ENCODE measurements around the gene PCIF1. TPM values are rescaled to one million over a fixed set of nuclear protein-coding genes. Genes with fewer than 3 reads are reported as not detected.

Gene PCIF1
- total RNA-seq, 1 donor from 2014 or later = 13.0 TPM

DNA sequence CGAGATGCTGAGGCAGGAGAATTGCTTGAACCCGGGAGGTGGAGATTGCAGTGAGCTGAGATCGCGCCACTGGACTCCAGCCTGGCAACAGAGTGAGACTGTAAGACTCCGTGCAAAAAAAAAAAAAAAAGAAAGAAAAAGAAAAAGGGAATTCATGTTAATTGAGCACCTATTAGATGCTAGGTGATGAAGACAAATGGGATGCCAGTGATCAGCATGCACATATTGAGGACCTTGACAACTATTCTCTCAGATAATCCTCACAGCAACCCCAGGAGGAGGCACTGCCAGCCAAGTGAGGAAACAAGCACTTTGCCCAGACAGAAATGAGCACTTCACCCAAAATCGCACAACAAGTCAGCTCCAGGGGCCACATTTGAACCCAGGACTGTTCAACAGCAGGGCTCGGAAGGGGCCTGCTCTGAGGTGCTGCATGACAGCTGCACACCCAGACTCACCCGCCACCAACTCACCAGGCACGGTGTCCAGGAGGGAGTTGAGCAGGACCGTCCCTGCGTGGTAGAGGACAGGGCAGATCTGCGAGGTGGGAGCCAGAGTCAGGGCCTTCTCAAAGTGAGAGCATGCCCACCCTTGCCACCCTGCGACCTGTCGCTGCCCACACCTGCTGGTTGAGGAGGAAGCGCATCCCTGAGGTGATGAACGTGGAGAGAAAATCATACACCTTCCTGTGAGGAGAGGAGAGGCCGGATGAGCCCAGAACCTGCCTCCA, 27.1 kb upstream of the PCIF1 start:
- Histone ChIP-seq H2AFZ (ENCODE audit: low read depth, low read length) (no peak overlapping the region), H3K27me3 (ENCODE audit: insufficient read depth, low read length) (no peaks in the 10 kb centered on the region), H3K4me2 (ENCODE audit: low read length) (no peak overlapping the region), H3K27ac (ENCODE audit: low read depth, low read length) (no peak overlapping the region), H3K4me1 (ENCODE audit: insufficient read depth, low read length) (peaks cover 26% of the 10 kb centered on the region), H3K9ac (ENCODE audit: low read length) (no peak overlapping the region), H3K4me3 (ENCODE audit: insufficient read depth, low read depth, low read length) (no peak overlapping the region), H3K9me3 (ENCODE audit: insufficient read depth, low read depth, low read length) (no peaks in the 10 kb centered on the region), H3K79me2 (ENCODE audit: insufficient read depth, low read length) (peaks cover 2% of the 10 kb centered on the region), H3K36me3 (ENCODE audit: insufficient read depth, low read length) (peaks cover 2% of the 10 kb centered on the region), H4K20me1 (ENCODE audit: insufficient read depth, low read length) (peaks cover 3% of the 10 kb centered on the region)
- DNase-seq (ENCODE audit: low read depth) = no peak
- H3K9me3 Mint-ChIP-seq (ENCODE audit: unreplicated experiment) = peaks cover 10% of the 10 kb centered on the region
- H3K4me3 Mint-ChIP-seq (ENCODE audit: unreplicated experiment) = no peak overlapping the region
- no peak overlapping the region for H3K27ac Mint-ChIP-seq (ENCODE audit: unreplicated experiment)
- H3K36me3 Mint-ChIP-seq (ENCODE audit: low read depth, unreplicated experiment) = peaks cover 34% of the 10 kb centered on the region
- TF ChIP-seq, protein P1, sequence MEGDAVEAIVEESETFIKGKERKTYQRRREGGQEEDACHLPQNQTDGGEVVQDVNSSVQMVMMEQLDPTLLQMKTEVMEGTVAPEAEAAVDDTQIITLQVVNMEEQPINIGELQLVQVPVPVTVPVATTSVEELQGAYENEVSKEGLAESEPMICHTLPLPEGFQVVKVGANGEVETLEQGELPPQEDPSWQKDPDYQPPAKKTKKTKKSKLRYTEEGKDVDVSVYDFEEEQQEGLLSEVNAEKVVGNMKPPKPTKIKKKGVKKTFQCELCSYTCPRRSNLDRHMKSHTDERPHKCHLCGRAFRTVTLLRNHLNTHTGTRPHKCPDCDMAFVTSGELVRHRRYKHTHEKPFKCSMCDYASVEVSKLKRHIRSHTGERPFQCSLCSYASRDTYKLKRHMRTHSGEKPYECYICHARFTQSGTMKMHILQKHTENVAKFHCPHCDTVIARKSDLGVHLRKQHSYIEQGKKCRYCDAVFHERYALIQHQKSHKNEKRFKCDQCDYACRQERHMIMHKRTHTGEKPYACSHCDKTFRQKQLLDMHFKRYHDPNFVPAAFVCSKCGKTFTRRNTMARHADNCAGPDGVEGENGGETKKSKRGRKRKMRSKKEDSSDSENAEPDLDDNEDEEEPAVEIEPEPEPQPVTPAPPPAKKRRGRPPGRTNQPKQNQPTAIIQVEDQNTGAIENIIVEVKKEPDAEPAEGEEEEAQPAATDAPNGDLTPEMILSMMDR (IDR thresholded peaks at IDR 0.05; ENCODE audit: insufficient read depth, low read depth, low read length) = no peak
- TF ChIP-seq EZH2 (IDR thresholded peaks at IDR 0.05; ENCODE audit: insufficient read depth, low read length) = no peak
- peaks cover 12% of the 10 kb centered on the region for H3K4me1 Mint-ChIP-seq (ENCODE audit: low read depth, unreplicated experiment)
- no peaks in the 10 kb centered on the region for H3K27me3 Mint-ChIP-seq (ENCODE audit: low read depth, unreplicated experiment)
- FAIRE-seq = no peak

DNA sequence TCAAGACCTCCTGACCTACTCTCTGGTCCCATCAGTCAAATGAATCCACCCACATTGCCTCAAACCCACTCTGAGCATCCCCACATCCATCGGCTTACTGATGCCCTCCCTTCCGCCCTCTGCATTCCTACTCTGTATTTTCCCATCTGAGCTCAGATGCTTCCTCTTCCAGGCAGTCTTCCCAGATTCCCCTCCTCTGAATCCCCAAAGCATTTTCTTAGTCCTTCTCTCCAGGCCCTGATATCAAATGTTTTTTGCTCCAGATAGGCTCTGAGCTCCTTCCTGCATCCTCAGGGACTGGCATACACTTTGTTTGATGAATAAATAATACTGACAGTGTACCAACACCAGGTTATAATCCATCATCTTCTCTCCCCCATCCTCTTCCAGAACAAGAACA, 26.4 kb upstream of the PCIF1 start:
- no peak overlapping the region for H3K4me2 ChIP-seq (ENCODE audit: low read length)
- H2AFZ ChIP-seq (ENCODE audit: low read depth, low read length) = no peak overlapping the region
- H3K27me3 ChIP-seq (ENCODE audit: insufficient read depth, low read length) = no peaks in the 10 kb centered on the region
- FAIRE-seq (no peak), DNase-seq (ENCODE audit: low read depth) (no peak)
- peaks cover 28% of the 10 kb centered on the region for H3K4me1 ChIP-seq (ENCODE audit: insufficient read depth, low read length)
- H3K4me3 Mint-ChIP-seq (ENCODE audit: unreplicated experiment) = peak overlapping the region; percentile 64
- no peaks in the 10 kb centered on the region for H3K27me3 Mint-ChIP-seq (ENCODE audit: low read depth, unreplicated experiment)
- H3K36me3 Mint-ChIP-seq (ENCODE audit: low read depth, unreplicated experiment) = peaks cover 33% of the 10 kb centered on the region
- H3K4me1 Mint-ChIP-seq (ENCODE audit: low read depth, unreplicated experiment) = peaks cover 14% of the 10 kb centered on the region
- H3K27ac Mint-ChIP-seq (ENCODE audit: unreplicated experiment) = peak overlapping the region; percentile 66
- peaks cover 10% of the 10 kb centered on the region for H3K9me3 Mint-ChIP-seq (ENCODE audit: unreplicated experiment)
- H3K4me3 ChIP-seq (ENCODE audit: insufficient read depth, low read depth, low read length) = no peak overlapping the region
- H4K20me1 ChIP-seq (ENCODE audit: insufficient read depth, low read length) = peaks cover 3% of the 10 kb centered on the region
- peaks cover 2% of the 10 kb centered on the region for H3K79me2 ChIP-seq (ENCODE audit: insufficient read depth, low read length)
- no peak overlapping the region for H3K9ac ChIP-seq (ENCODE audit: low read length)
- H3K9me3 ChIP-seq (ENCODE audit: insufficient read depth, low read depth, low read length) = no peaks in the 10 kb centered on the region
- peaks cover 2% of the 10 kb centered on the region for H3K36me3 ChIP-seq (ENCODE audit: insufficient read depth, low read length)
- no peak overlapping the region for H3K27ac ChIP-seq (ENCODE audit: low read depth, low read length)
- TF ChIP-seq, protein P1 (IDR thresholded peaks at IDR 0.05; ENCODE audit: insufficient read depth, low read depth, low read length) = no peak
- TF ChIP-seq EZH2 (IDR thresholded peaks at IDR 0.05; ENCODE audit: insufficient read depth, low read length) = no peak

DNA sequence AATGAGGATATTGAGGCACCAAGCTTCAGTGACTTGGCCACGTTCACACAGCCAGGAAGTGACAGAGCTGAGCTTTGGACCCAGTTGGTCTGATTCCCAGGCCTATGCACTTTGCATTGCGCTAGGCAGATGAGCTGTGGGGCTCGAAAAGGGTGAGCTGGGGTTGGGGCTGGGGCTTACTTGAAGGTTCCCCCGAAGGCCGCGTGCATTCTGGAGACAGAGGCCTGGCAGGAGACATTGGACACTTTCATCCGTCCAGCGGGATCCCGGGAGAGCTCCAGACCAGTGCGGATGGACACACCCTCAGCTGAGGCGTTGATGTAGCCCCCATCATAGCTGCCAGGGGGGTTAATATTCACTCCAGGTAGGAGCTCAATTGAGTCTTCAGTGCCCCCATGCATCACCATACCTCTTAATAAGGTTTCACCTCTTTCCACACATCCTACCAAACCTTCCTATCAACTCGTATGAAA, 25.1 kb upstream of the PCIF1 start:
- Histone ChIP-seq H3K27ac (ENCODE audit: low read depth, low read length) (no peak overlapping the region), H3K36me3 (ENCODE audit: insufficient read depth, low read length) (peaks cover 2% of the 10 kb centered on the region), H4K20me1 (ENCODE audit: insufficient read depth, low read length) (peaks cover 3% of the 10 kb centered on the region), H3K9me3 (ENCODE audit: insufficient read depth, low read depth, low read length) (no peaks in the 10 kb centered on the region), H3K4me3 (ENCODE audit: insufficient read depth, low read depth, low read length) (no peak overlapping the region), H3K79me2 (ENCODE audit: insufficient read depth, low read length) (peaks cover 2% of the 10 kb centered on the region), H3K9ac (ENCODE audit: low read length) (no peak overlapping the region), H3K4me1 (ENCODE audit: insufficient read depth, low read length) (peaks cover 28% of the 10 kb centered on the region), H3K4me2 (ENCODE audit: low read length) (no peak overlapping the region), H2AFZ (ENCODE audit: low read depth, low read length) (no peak overlapping the region), H3K27me3 (ENCODE audit: insufficient read depth, low read length) (no peaks in the 10 kb centered on the region)
- no peak overlapping the region for H3K4me3 Mint-ChIP-seq (ENCODE audit: unreplicated experiment)
- no peak overlapping the region for H3K27ac Mint-ChIP-seq (ENCODE audit: unreplicated experiment)
- FAIRE-seq (no peak), DNase-seq (ENCODE audit: low read depth) (no peak)
- H3K36me3 Mint-ChIP-seq (ENCODE audit: low read depth, unreplicated experiment) = peaks cover 32% of the 10 kb centered on the region
- peaks cover 14% of the 10 kb centered on the region for H3K4me1 Mint-ChIP-seq (ENCODE audit: low read depth, unreplicated experiment)
- H3K9me3 Mint-ChIP-seq (ENCODE audit: unreplicated experiment) = peaks cover 10% of the 10 kb centered on the region
- H3K27me3 Mint-ChIP-seq (ENCODE audit: low read depth, unreplicated experiment) = no peaks in the 10 kb centered on the region
- TF ChIP-seq EZH2 (IDR thresholded peaks at IDR 0.05; ENCODE audit: insufficient read depth, low read length) = no peak
- TF ChIP-seq, protein P1 (IDR thresholded peaks at IDR 0.05; ENCODE audit: insufficient read depth, low read depth, low read length) = no peak

Measured in astrocyte (in vitro differentiated cells and primary cell).